H1 (cell line): ENCODE results near the gene VWA3B. TPM values are rescaled to one million over a fixed set of nuclear protein-coding genes. Genes with fewer than 3 reads are reported as not detected.
"Not testable (repeated sequence)": the region's sequence is repeated elsewhere in the genome, so short reads cannot be mapped to it uniquely, and the experiment has no call there.

Experiments
- CTCF ChIA-PET: fragments of 300-600 bp; sonication (Branson Sonifier 250); formaldehyde crosslinking; loops from one replicate; lab custom pipeline; 2021; ENCODE audit not compliant: partially characterized antibody; lab: Charles Lee
- POLR2A ChIA-PET: fragments of 300-600 bp; sonication (Branson Sonifier 250); formaldehyde crosslinking; loops from one replicate; lab custom pipeline; 2021; ENCODE audit warnings: inconsistent platforms; ENCODE audit not compliant: partially characterized antibody; lab: Charles Lee
- DNase-seq, 2 experiments: peaks; one replicate each; pipeline versions ENCODE4 v3.0.0 to v3.0.0-alpha.2; 2010 to 2022; ENCODE audit warnings: low spot score in 2 of 2, low read depth in 1 of 2, mixed read lengths in 1 of 2
- FAIRE-seq: peaks from 2 replicates; lab custom pipeline; 2011; peaks lifted over from hg19 to GRCh38; lab: Jason Lieb, UNC
- H2AFZ ChIP-seq: 2 replicates; pipeline ENCODE4 v1.8.1; 2012; ENCODE audit warnings: low read length, inconsistent platforms
- H2AK5ac ChIP-seq: 2 replicates; pipeline ENCODE4 v1.6.1; 2013; ENCODE audit warnings: low read depth, low read length
- H2BK120ac ChIP-seq: replicated peaks from 2 replicates; pipeline ENCODE3; 2013; ENCODE audit warnings: low read depth, low read length, inconsistent platforms
- H2BK12ac ChIP-seq: 2 replicates; pipeline ENCODE4 v1.6.1; 2013; ENCODE audit warnings: low read depth, low read length
- H2BK15ac ChIP-seq: 2 replicates; pipeline ENCODE4 v1.6.1; 2013; ENCODE audit warnings: low read length
- H2BK20ac ChIP-seq: 2 replicates; pipeline ENCODE4 v1.6.1; 2013; ENCODE audit warnings: low read length
- H2BK5ac ChIP-seq: 2 replicates; pipeline ENCODE4 v1.6.1; 2013; ENCODE audit warnings: low read depth, low read length
- H3K14ac ChIP-seq: 2 replicates; pipeline ENCODE4 v1.6.1; 2013; ENCODE audit warnings: inconsistent platforms; ENCODE audit not compliant: insufficient read length
- H3K18ac ChIP-seq: 2 replicates; pipeline ENCODE4 v1.6.1; 2013; ENCODE audit warnings: low read length; ENCODE audit errors: extremely low read depth
- H3K23ac ChIP-seq: 2 replicates; pipeline ENCODE4 v1.6.1; 2013; ENCODE audit warnings: inconsistent platforms; ENCODE audit not compliant: insufficient read length
- H3K23me2 ChIP-seq: 2 replicates; pipeline ENCODE4 v1.6.1; 2013; ENCODE audit warnings: low read depth, low read length
- H3K27ac ChIP-seq: 2 replicates; pipeline ENCODE4 v1.6.1; 2011; ENCODE audit warnings: low read depth, low read length, inconsistent platforms
- H3K27me3 ChIP-seq, 4 experiments: replicated peaks in 1 of 4; 1 replicate in 1 of 4; 2 replicates in 3 of 4; pipeline versions ENCODE4 v1.6.1 to v1.8.1; 2011 to 2013; ENCODE audit warnings: low read length in 3 of 4, mild to moderate bottlenecking in 3 of 4, inconsistent platforms in 2 of 4, mixed read lengths in 2 of 4, moderate library complexity in 1 of 4; ENCODE audit not compliant: control insufficient read depth in 3 of 4, insufficient read depth in 3 of 4; ENCODE audit errors: extremely low read depth in 1 of 4
- H3K36me3 ChIP-seq, 4 experiments: 2 replicates each; pipeline versions ENCODE4 v1.6.1 to v1.8.1; 2011 to 2013; ENCODE audit warnings: mild to moderate bottlenecking in 4 of 4, low read length in 3 of 4, moderate library complexity in 2 of 4, control low read depth in 1 of 4, inconsistent platforms in 1 of 4; ENCODE audit not compliant: insufficient read depth in 4 of 4, control insufficient read depth in 2 of 4
- H3K4ac ChIP-seq: replicated peaks from 2 replicates; pipeline ENCODE3; 2013; ENCODE audit warnings: low read length, low read depth, mixed read lengths, inconsistent platforms; ENCODE audit not compliant: insufficient read length
- H3K4me1 ChIP-seq, 4 experiments: replicated peaks in 1 of 4; 1 replicate in 1 of 4; 2 replicates in 3 of 4; pipeline versions ENCODE4 v1.6.1 to v1.8.1; 2011 to 2013; ENCODE audit warnings: low read length in 3 of 4, inconsistent platforms in 2 of 4, mixed read lengths in 1 of 4; ENCODE audit not compliant: insufficient read depth in 4 of 4, control insufficient read depth in 3 of 4
- H3K4me2 ChIP-seq, 2 experiments: 2 replicates each; pipeline versions ENCODE4 v1.6.1 to v1.8.1; 2011 to 2013; ENCODE audit warnings: low read depth in 2 of 2, low read length in 2 of 2, control low read depth in 1 of 2, inconsistent platforms in 1 of 2, mild to moderate bottlenecking in 1 of 2; ENCODE audit not compliant: insufficient read depth in 1 of 2
- H3K4me3 ChIP-seq, 4 experiments: fragments of 200-600, 300-600 bp in 1 of 4; sonication (generic), shearing (Covaris generic), sonication (Bioruptor Twin) in 1 of 4; 2 replicates each; pipeline versions ENCODE4 v1.5.1 to v1.8.1; 2011 to 2016; ENCODE audit warnings: low read length in 4 of 4, low read depth in 3 of 4, control low read depth in 2 of 4, inconsistent platforms in 2 of 4, mild to moderate bottlenecking in 2 of 4, mixed read lengths in 1 of 4, moderate library complexity in 1 of 4; ENCODE audit not compliant: insufficient read depth in 2 of 4; ENCODE audit errors: extremely low read depth in 1 of 4
- H3K56ac ChIP-seq: replicated peaks from 2 replicates; pipeline ENCODE3; 2013; ENCODE audit warnings: low read depth, mild to moderate bottlenecking, mixed read lengths, low read length, inconsistent platforms; ENCODE audit not compliant: insufficient read length
- H3K79me1 ChIP-seq: 2 replicates; pipeline ENCODE4 v1.6.1; 2013; ENCODE audit warnings: low read depth, low read length, control low read depth
- H3K79me2 ChIP-seq, 2 experiments: 2 replicates each; pipeline versions ENCODE4 v1.6.1 to v1.8.1; 2012 to 2013; ENCODE audit warnings: low read length in 2 of 2, mild to moderate bottlenecking in 2 of 2, inconsistent platforms in 1 of 2; ENCODE audit not compliant: insufficient read depth in 2 of 2, control insufficient read depth in 1 of 2
- H3K9ac ChIP-seq, 4 experiments: replicated peaks in 1 of 4; 1 replicate in 1 of 4; 2 replicates in 3 of 4; pipeline versions ENCODE4 v1.6.1 to v1.8.1; 2011 to 2013; ENCODE audit warnings: low read depth in 3 of 4, low read length in 3 of 4, control low read depth in 2 of 4, mild to moderate bottlenecking in 2 of 4, moderate library complexity in 2 of 4, inconsistent platforms in 1 of 4; ENCODE audit errors: extremely low read depth in 1 of 4
- H3K9me3 ChIP-seq, 2 experiments: 2 replicates each; pipeline versions ENCODE4 v1.6.1 to v1.8.1; 2012 to 2013; ENCODE audit warnings: mild to moderate bottlenecking in 2 of 2, moderate library complexity in 2 of 2, control low read depth in 1 of 2, inconsistent platforms in 1 of 2, low read depth in 1 of 2, low read length in 1 of 2, mixed read lengths in 1 of 2; ENCODE audit not compliant: insufficient read depth in 2 of 2
- H4K20me1 ChIP-seq, 2 experiments: replicated peaks in 1 of 2; 2 replicates each; pipeline versions ENCODE3 to v1.8.1; 2011 to 2013; ENCODE audit warnings: inconsistent platforms in 2 of 2, low read length in 2 of 2, mild to moderate bottlenecking in 1 of 2; ENCODE audit not compliant: insufficient read depth in 2 of 2, control insufficient read depth in 1 of 2
- H4K5ac ChIP-seq: 2 replicates; pipeline ENCODE4 v1.6.1; 2013; ENCODE audit warnings: low read length, low read depth, mixed read lengths, inconsistent platforms; ENCODE audit not compliant: insufficient read length
- H4K8ac ChIP-seq: 2 replicates; pipeline ENCODE4 v1.8.0; 2013; ENCODE audit warnings: mild to moderate bottlenecking, moderate library complexity, low read length, inconsistent platforms; ENCODE audit not compliant: insufficient read depth; ENCODE audit errors: extremely low read depth
- H4K91ac ChIP-seq: replicated peaks from 2 replicates; pipeline ENCODE3; 2013; ENCODE audit warnings: low read length, mixed read lengths, inconsistent platforms; ENCODE audit not compliant: insufficient read length
- WGBS, 2 experiments: shearing (Covaris generic) in 1 of 2; methylation state at CpG; one replicate each; pipeline versions ENCODE4 v1.1.6 to v1.1.7; 2013 to 2015; ENCODE audit warnings: low lambda C conversion rate in 2 of 2, mixed read lengths in 2 of 2, inconsistent platforms in 1 of 2, low coverage in 1 of 2, missing lambda C conversion rate in 1 of 2; ENCODE audit not compliant: insufficient replicate concordance in 2 of 2, insufficient coverage in 1 of 2, insufficient read length in 1 of 2; ENCODE audit errors: extremely low coverage in 1 of 2, missing lambda C conversion rate in 1 of 2; 5-methylcytosine and 5-hydroxymethylcytosine counted together
- polyA plus RNA-seq, 7 experiments: library from polyadenylated mRNA; depleted of rRNA in 3 of 7; stranded (reverse) in 5 of 7; unstranded in 2 of 7; fragments of >200 nt in 5 of 7; fragments of 200-250 nt in 2 of 7; gene quantifications; 1 replicate in 5 of 7; 2 replicates in 1 of 7; 4 replicates in 1 of 7; pipeline versions ENCODE4 v1.2.1 to v1.2.3, GENCODE V29; 2011 to 2013; ENCODE audit warnings: missing spikeins in 2 of 7, mixed read lengths in 2 of 7
- total RNA-seq: library from RNA; stranded (reverse); fragmentation: NEBNext Ultra II Directional; extraction: Animal tissue kit (Norgen Biotek cat#: 25700); gene quantifications from 2 replicates; pipeline ENCODE4 v1.2.1, GENCODE V29; 2021

VWA3B gene
- total and polyA plus RNA-seq, 2 of the 8 experiments (the other 6 are each of a cell fraction or from before 2014, with no cell fraction given) = not detected

DNA sequence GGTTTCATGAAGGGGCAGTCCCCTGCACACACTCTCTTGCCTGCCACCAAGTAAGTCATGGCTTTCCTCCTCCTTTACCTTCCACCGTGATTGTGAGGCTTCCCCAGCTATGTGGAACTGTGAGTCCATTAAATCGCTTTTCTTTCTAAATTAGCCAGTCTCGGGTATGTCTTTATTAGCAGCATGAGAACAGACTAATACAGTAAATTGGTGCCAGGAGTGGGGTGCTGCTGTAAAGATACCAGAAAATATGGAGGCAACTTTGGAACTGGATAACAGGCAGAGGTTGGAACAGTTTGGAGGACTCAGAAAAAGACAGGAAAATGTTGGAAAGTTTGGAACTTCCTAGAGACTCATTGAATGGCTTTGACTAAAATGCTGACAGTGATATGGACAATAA is 233.2 kb downstream of the VWA3B start:
- H2AFZ ChIP-seq, H3K4me1 ChIP-seq, H3K79me1 ChIP-seq, DNase-seq, H2BK20ac ChIP-seq, H3K79me2 ChIP-seq, H3K23ac ChIP-seq, H2AK5ac ChIP-seq, H4K8ac ChIP-seq, H3K27ac ChIP-seq, H3K9ac ChIP-seq, H3K4me2 ChIP-seq, H4K20me1 ChIP-seq, H3K56ac ChIP-seq, H3K14ac ChIP-seq, H3K4ac ChIP-seq, POLR2A ChIA-PET, H2BK15ac ChIP-seq, H2BK12ac ChIP-seq, CTCF ChIA-PET, H2BK120ac ChIP-seq, H4K91ac ChIP-seq, H3K4me3 ChIP-seq, H2BK5ac ChIP-seq, FAIRE-seq, H4K5ac ChIP-seq, H3K23me2 ChIP-seq, H3K36me3 ChIP-seq, H3K18ac ChIP-seq, H3K27me3 ChIP-seq: not testable (repeated sequence)
- WGBS, 2 experiments = 93% methylated on average over 3 of the region's 3 CpGs; no CpG with 5 or more reads in 1 of the 2 experiments
- peaks cover 29 to 33% of the 10 kb centered on the region in 2 experiments for H3K9me3 ChIP-seq
